ENCODE results near the gene HEPN1.

The HEPN1 gene

DNA sequence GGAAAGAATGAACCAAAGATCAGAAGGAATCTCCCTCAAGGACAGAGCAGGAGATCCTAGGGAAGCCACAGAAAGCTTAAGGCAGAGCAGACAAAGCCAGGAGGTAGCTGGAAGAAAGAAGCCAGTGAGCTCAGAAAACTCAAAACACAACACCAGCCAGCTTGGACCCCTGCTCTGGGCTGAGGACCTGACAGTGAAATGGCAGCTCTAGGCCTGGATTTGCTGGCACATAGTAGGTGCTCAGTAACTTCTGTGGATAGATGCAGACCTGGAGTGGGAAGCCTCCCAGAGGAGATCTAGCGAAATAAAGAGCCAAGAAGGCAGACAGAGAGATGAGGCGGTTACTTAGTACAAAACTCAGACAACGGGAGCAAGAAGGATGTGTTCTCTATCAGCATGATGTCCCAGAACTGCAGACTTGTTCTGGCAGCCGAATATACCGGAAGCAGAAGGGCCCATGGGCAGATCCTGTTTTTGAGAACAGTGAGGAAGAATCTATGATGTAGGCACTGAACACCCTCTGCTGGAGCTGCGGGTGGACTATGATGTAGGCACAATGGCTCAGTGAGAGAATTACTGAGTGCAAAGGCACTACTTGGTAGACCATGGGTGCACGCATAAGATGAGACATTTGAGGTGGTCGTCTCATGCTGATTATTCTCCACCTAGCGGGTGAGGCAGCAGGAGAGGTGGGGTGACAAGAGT is 26.1 kb upstream of the HEPN1 start:
- TF ChIP-seq, protein P1, sequence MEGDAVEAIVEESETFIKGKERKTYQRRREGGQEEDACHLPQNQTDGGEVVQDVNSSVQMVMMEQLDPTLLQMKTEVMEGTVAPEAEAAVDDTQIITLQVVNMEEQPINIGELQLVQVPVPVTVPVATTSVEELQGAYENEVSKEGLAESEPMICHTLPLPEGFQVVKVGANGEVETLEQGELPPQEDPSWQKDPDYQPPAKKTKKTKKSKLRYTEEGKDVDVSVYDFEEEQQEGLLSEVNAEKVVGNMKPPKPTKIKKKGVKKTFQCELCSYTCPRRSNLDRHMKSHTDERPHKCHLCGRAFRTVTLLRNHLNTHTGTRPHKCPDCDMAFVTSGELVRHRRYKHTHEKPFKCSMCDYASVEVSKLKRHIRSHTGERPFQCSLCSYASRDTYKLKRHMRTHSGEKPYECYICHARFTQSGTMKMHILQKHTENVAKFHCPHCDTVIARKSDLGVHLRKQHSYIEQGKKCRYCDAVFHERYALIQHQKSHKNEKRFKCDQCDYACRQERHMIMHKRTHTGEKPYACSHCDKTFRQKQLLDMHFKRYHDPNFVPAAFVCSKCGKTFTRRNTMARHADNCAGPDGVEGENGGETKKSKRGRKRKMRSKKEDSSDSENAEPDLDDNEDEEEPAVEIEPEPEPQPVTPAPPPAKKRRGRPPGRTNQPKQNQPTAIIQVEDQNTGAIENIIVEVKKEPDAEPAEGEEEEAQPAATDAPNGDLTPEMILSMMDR (IDR thresholded peaks at IDR 0.05; ENCODE audit: control extremely low read depth, extremely low read depth, low read depth, missing control alignments) = no peak
- ChIA-PET CTCF (interaction anchor here (1.1 to 1.5 kb wide), 3 partner anchors 10 to 224 kb away, joined by 3 to 5 read pairs (median 4); no protein-coding TSS in a partner anchor), POLR2A (no interaction called here)
- no peak for DNase-seq (ENCODE audit: extremely low spot score)

DNA sequence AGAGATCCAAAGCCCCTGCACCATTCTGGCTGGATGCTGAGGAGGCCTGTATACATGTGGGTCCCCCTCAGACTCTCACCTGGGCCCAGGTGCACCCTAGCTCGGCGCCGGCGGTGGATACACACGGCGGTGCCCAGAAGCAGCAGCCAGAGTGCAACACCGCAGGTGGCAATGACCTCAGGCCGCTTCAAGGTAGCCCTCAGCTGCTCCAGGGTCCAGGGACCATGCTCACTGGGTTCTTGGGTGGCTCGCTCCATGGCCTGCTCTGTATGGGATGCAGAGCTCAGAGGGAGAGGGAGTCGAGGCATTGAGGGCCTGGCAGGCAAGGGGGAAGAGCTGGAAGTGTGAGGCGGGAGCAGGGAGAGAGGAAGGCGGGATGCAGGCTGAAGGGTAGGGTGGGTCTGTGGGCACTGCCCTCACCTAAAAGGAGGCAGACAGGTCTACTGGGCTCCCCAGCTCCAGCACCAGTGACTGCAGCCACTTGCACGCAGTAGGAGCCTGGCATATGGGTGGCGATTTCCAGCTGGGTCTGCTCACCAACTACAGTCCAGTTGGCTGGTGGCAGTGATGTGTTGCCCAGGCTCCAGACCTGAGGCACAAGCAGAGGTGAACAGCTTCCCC is 25.2 kb upstream of the HEPN1 start:
- ChIA-PET POLR2A (no interaction called here), CTCF (no interaction called here)
- DNase-seq (ENCODE audit: extremely low spot score) = no peak
- TF ChIP-seq, protein P1 (IDR thresholded peaks at IDR 0.05; ENCODE audit: control extremely low read depth, extremely low read depth, low read depth, missing control alignments) = no peak

DNA sequence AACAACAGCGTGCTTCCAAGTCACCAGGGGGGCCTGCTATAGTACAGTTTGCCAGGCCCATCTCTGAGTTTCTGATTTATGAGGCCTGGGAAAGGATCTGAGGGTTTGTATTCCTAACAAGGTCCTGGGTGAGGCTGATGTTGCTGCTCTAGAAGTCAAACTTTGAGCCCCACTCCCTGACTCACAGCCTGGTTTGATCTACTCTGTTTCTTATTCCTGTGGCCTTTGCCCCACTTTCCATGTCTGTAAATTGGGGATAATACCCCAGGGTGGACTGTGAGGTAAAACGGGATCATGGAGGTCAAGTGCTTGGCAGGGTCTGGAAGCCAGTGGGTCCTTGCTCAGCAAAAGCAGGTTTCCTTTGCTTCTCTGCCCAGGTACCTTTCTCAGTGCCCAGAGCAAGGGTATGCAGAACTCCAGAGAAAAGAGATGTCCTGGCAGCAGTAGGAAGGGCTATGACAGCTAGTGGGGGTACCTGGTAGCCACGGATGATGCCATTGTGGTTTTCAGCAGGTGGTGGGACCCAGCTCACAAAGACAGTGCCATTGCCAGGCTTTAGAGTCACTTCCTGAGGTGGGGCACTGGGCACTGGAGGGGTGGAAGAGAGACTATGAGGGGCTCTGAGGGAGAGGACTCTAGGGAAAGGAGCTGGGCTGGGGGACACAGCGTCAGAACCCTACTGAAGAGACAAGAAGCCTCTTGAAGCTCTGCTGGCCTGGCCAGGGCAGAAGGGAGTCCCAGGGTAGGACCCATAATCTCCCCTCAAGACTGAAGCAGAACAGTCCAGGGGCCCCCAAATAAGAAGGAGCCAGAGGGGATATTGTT is 24.2 kb upstream of the HEPN1 start:
- ChIA-PET CTCF (interaction anchor here (0.9 kb wide), 1 partner anchor 18 kb away, joined by 4 read pairs; no protein-coding TSS in a partner anchor), POLR2A (no interaction called here)
- DNase-seq (ENCODE audit: extremely low spot score) = no peak
- TF ChIP-seq, protein P1 (IDR thresholded peaks at IDR 0.05; ENCODE audit: control extremely low read depth, extremely low read depth, low read depth, missing control alignments) = no peak

DNA sequence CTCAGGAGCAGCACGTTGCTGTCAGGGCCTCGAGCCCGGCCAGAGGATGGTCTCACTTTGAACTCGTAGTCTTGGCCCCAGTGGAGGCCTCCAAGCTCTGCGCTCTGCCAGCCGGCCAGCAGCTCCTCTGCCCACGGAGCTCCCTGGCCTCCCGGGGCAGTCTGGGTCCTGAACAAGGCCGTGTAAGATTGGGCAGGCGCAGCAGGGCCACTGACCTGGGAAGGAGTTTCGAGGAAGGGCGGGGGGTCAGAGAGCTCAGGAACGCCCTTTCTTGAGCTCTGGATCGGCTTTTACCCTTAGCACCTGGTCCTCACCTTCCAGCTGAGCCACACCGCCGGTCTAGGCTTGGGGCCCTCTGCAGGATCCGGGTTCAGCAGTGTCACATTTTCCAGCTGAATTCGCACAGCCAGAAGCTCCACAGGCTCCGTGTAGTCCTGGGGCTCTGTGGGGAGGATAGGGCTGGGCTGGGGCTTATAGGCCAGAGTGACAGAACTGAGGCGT is 23.5 kb upstream of the HEPN1 start:
- ChIA-PET CTCF (interaction anchor here (0.9 kb wide), 1 partner anchor 19 kb away, joined by 4 read pairs; no protein-coding TSS in a partner anchor), POLR2A (no interaction called here)
- no peak for DNase-seq (ENCODE audit: extremely low spot score)
- TF ChIP-seq, protein P1 (IDR thresholded peaks at IDR 0.05; ENCODE audit: control extremely low read depth, extremely low read depth, low read depth, missing control alignments) = no peak

DNA sequence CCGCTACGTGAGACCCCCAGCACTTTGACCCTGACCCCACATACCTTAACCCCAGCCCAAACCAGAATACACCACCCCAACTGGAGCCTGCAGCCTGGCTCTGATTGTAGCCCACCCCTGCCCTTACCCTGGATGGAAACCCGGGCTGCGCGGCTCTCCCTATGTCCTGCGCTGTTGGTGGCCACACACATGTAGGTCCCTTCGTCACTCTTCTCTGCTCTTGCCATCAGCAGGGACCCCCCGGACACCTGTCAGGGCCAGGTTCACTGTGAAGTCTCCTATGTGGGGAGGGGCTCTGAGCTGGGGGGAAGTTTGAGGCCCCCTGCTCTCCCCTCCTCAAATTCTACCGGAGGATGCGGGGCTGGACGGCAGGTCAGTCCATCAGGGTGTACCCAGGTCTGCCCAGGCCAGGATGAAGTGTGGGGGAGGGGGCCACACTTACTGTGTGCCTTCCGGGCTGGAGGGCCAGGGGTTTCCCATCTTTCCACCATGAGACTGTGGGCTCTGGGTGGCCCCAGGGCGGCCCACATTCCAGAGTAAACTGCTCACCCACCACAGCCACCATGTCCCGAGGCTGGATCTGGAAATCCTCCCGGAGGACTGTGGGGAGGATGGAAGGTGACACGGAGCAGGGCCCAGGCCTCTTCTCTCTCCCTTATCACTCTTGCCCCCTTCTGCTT is 22.8 kb upstream of the HEPN1 start:
- POLR2A ChIA-PET = no interaction called here
- TF ChIP-seq, protein P1 (IDR thresholded peaks at IDR 0.05; ENCODE audit: control extremely low read depth, extremely low read depth, low read depth, missing control alignments) = no peak
- CTCF ChIA-PET = interaction anchor here (0.9 kb wide), 1 partner anchor 20 kb away, joined by 4 read pairs; no protein-coding TSS in a partner anchor
- peak; percentile 7 for DNase-seq (ENCODE audit: extremely low spot score)

All from GM10248 (cell line).